ENCODE data around the gene TMEM40.
"Not testable (repeated sequence)": the region's sequence is repeated elsewhere in the genome, so short reads cannot be mapped to it uniquely, and the experiment has no call there.

The TMEM40 gene

GRCh38 chr3:12775970-12776369 lies 16.9 kb upstream of the TMEM40 start:
- DNase-seq (ENCODE audit: low read depth): not testable (repeated sequence)

- DNase-seq (ENCODE audit: low read depth): no peak
Observed at GRCh38 chr3:12775226-12775625, 16.2 kb upstream of the TMEM40 start.

- no peak for DNase-seq (ENCODE audit: low read depth)
Observed at GRCh38 chr3:12774619-12775018, 15.6 kb upstream of the TMEM40 start.

GRCh38 chr3:12773710-12774086 lies 14.6 kb upstream of the TMEM40 start:
- no peak for DNase-seq (ENCODE audit: low read depth)

- no peak for DNase-seq (ENCODE audit: low read depth)
Observed at GRCh38 chr3:12773030-12773709, 14.1 kb upstream of the TMEM40 start.

GRCh38 chr3:12772462-12772861 lies 13.4 kb upstream of the TMEM40 start:
- DNase-seq (ENCODE audit: low read depth): no peak

GRCh38 chr3:12771236-12771635 lies 12.2 kb upstream of the TMEM40 start:
- no peak for DNase-seq (ENCODE audit: low read depth)

- no peak for DNase-seq (ENCODE audit: low read depth)
Observed at GRCh38 chr3:12769761-12770160, 10.7 kb upstream of the TMEM40 start.

- no peak for DNase-seq (ENCODE audit: low read depth)
Observed at GRCh38 chr3:12768579-12769527, 9.8 kb upstream of the TMEM40 start.

GRCh38 chr3:12766541-12766940 lies 7.5 kb upstream of the TMEM40 start:
- no peak for DNase-seq (ENCODE audit: low read depth)

GRCh38 chr3:12764171-12764776 lies 5.2 kb upstream of the TMEM40 start:
- DNase-seq (ENCODE audit: low read depth): no peak

GRCh38 chr3:12759693-12760565 lies 870 bp upstream of the TMEM40 start:
- no peak for DNase-seq (ENCODE audit: low read depth)

GRCh38 chr3:12758025-12758781 lies 856 bp downstream of the TMEM40 start:
- DNase-seq (ENCODE audit: low read depth): peak; percentile 42

- no peak for DNase-seq (ENCODE audit: low read depth)
Observed at GRCh38 chr3:12756635-12757034, 2.4 kb downstream of the TMEM40 start.

- no peak for DNase-seq (ENCODE audit: low read depth)
Observed at GRCh38 chr3:12756175-12756574, 2.9 kb downstream of the TMEM40 start.

- no peak for DNase-seq (ENCODE audit: low read depth)
Observed at GRCh38 chr3:12755754-12756153, 3.3 kb downstream of the TMEM40 start.

- DNase-seq (ENCODE audit: low read depth): no peak
Observed at GRCh38 chr3:12754313-12754712, 4.7 kb downstream of the TMEM40 start.

- no peak for DNase-seq (ENCODE audit: low read depth)
Observed at GRCh38 chr3:12753275-12754028, 5.6 kb downstream of the TMEM40 start.

- no peak for DNase-seq (ENCODE audit: low read depth)
Observed at GRCh38 chr3:12752809-12753208, 6.2 kb downstream of the TMEM40 start.

- DNase-seq (ENCODE audit: low read depth): no peak
Observed at GRCh38 chr3:12752102-12752501, 7.0 kb downstream of the TMEM40 start.
